GM13977 (cell line): Measurements from ENCODE around the gene MINDY4.

ENCODE experiments used
- DNase-seq: peaks from one replicate; pipeline ENCODE4 v3.0.0; 2012; ENCODE audit warnings: low spot score
- in situ Hi-C: fragments of 300-500 bp; cut with MboI; formaldehyde crosslinking; loops from one replicate; pipeline ENCODE4 v1.12.0; 2022; ENCODE audit warnings: low sequenced_read_pairs, low pct_unique_long_range_greater_than_20kb, mixed read lengths, inconsistent platforms; ENCODE audit not compliant: unreplicated experiment
- TF ChIP-seq, protein P1 (sequence below): IDR thresholded peaks from 2 replicates; pipeline ENCODE4 v1.5.1; 2012; ENCODE audit warnings: mild to moderate bottlenecking, control low read depth; ENCODE audit not compliant: insufficient read depth; ENCODE audit errors: extremely low read depth, missing control alignments

MINDY4 gene

DNA sequence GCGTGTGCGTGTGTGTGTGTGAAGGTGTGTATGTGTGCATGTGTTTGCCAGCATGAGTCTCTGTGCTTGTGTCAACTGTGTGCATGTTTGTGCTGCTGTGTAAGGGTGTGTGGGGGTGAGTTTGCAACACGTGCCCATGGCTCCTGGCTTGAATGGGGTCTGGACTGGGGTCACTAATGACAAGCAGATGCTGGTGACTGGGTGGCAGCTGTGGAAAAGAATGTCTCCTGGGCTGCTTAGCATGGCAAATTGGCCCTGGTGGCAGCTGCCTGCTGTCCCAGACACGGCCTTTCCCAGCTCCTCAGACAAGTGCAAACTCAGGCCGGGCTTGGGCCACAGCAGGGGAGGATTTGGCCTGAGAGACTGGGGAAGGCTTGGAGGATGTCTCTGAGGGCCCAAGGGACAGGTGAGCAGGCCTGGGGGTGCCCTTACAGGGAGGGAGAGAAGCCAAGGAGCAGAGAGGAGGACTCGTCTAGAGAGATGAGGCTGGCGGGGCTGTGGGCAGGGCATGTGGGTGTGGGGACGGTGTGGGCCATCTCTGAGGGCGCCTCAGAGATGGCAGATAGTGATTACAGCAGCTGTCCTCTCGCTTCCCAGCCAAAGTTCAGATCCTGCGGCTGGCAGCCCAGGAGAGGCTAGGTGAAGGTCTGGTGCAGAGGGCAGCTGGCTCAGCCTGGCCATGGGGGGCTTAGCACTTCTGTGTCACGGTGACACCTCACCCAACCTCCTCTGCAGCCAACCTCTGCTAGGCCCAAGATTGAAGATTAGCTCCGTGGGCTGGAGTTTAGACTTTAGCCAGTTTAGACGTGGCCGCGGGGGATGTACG lies 142.0 kb downstream of the MINDY4 start:
- DNase-seq: no peak
- in situ Hi-C loops: no loop called here

DNA sequence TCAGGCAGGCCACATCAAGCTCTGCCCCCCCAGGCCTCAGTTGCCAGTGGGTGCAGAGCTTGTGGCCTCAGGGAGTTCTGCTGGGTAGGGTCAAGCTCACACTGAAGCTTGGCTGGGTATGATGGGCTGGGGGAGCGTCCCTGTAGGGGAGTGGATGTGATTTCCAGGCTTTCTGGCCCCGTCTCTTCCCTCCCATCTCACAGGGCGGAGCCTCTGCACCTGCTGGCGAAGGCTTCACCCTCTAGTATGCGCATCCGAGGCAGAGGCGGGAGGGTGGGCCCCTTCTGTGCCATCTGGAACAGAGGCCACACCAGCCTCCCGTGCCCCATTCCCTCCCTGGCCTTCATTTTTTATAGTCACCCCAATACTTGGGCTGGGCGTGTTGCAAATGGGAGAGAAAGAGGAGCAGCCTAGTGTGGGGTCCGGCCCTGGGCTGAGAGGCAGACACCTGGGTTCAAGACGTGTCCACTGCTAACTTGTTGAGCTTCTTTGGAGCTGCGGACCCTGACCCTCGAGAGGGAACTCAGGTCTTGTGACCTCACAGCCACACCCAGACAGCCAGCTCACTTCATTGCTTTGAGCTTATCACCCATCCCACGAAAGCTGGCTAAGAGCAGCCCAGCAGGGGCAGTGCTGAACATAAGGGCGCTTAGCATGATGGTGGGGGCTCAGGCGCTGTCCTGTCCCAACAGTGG lies 142.8 kb downstream of the MINDY4 start:
- TF ChIP-seq, protein P1, sequence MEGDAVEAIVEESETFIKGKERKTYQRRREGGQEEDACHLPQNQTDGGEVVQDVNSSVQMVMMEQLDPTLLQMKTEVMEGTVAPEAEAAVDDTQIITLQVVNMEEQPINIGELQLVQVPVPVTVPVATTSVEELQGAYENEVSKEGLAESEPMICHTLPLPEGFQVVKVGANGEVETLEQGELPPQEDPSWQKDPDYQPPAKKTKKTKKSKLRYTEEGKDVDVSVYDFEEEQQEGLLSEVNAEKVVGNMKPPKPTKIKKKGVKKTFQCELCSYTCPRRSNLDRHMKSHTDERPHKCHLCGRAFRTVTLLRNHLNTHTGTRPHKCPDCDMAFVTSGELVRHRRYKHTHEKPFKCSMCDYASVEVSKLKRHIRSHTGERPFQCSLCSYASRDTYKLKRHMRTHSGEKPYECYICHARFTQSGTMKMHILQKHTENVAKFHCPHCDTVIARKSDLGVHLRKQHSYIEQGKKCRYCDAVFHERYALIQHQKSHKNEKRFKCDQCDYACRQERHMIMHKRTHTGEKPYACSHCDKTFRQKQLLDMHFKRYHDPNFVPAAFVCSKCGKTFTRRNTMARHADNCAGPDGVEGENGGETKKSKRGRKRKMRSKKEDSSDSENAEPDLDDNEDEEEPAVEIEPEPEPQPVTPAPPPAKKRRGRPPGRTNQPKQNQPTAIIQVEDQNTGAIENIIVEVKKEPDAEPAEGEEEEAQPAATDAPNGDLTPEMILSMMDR: no peak
- in situ Hi-C loops: no loop called here

More for the DNA sequence above, 142.0 kb downstream of the MINDY4 start:
- TF ChIP-seq, protein P1: no peak

DNA sequence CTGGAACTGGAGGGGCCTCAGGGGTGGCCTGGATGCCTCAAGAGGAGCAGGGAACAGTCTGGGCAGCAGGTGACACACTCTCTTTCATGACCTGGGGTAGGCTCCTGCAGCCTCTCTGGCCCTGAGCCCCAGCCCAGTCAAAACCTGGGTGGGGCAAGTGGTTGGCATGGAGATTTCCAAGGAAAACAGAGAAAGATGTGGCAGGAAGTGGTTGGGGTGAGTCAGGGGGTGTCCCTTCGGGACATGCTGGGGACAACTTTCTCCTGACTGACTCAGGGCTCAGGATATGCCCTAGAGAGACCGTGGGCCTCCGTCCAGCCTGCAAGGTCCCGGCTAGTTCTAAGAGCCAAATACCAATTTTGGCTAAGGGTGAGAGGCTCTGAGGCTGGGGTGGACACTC lies 143.4 kb downstream of the MINDY4 start:
- no peak for DNase-seq
- TF ChIP-seq, protein P1: no peak
- in situ Hi-C loops: no loop called here

More for the DNA sequence above, 142.8 kb downstream of the MINDY4 start:
- no peak for DNase-seq

DNA sequence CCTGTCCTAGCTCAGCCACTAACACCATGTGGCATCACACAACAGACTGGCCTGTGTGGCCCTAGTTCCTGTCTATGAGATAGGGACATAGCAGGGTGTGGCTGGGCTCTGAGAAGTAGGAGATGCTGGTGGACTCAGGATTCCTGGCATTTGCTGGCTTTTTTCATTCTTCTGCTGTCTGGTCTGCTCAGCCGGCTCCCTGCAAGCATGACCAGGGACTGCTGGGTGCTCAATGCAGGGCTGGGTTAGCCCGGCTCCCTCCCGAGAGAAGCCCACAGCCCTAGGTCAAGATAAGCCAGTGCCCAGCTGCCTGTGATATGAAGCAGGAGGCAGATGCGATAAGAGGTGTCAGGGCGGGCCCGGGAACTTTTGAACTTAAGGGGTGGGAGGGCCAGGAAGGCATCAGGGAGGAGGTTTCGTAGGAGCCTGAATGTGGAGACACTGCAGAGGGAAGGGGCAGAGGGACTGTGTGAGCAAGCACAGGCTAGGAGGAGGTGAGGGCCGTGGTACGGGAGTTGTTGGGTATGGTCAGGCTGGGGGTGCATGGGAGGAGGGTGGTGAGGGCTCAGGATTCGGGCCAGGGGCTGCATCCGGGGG lies 143.9 kb downstream of the MINDY4 start:
- in situ Hi-C loops: no loop called here
- TF ChIP-seq, protein P1: no peak
- DNase-seq: no peak

DNA sequence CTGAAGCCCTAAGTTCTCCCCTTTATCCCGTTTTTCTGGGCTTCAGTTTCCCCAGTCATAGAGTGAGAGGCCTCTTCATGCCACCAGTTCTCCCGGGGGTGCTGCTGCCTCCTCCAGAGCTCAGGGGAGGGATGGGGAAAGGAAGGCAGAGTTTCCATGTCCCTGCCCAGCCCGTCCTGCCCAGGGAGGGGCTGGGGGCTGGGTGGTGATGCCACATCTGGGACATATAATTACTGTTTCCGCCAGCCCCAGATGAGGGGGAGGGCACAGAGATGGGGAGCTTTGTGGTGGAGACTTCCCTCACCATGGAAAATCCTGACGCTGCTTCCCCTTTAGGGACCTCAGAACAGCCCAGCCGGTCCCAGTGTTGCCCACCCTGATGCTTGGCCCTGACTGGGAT lies 144.5 kb downstream of the MINDY4 start:
- TF ChIP-seq, protein P1: no peak
- DNase-seq: no peak
- in situ Hi-C loops: no loop called here

DNA sequence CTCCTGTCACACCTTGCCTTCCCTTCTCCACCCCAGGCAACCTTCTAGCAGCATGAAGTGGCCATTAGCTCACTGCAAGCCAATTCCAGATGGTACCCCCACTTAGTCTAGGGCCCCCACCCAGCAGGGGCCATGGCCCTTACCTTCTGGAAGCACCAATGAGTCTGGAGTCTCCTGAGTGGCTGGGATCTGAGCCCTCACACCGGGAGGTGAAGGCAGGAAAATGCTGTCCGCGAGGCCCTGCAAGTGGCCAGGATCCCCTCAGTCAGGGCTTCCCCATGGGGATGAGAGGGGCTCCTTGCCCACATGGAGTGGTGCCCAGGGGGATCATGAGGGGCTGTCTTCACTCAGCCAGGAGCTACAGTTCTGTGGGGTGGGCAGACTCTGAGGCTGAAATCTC lies 145.0 kb downstream of the MINDY4 start:
- in situ Hi-C loops: no loop called here
- DNase-seq: no peak
- TF ChIP-seq, protein P1: no peak
